Bronchial epithelial cell (primary cell): ENCODE measurements around the gene TMEM43. TPM values are rescaled to one million over a fixed set of nuclear protein-coding genes. Genes with fewer than 3 reads are reported as not detected.
A peak's percentile ranks its signal among the peaks of the same experiment; 100 is the strongest.

ENCODE experiments used
- DNase-seq: peaks from one replicate; pipeline ENCODE4 v3.0.0-alpha.2; 2010; ENCODE audit warnings: low read depth
- FAIRE-seq: peaks from 2 replicates; lab custom pipeline; 2011; peaks lifted over from hg19 to GRCh38; lab: Jason Lieb, UNC
- H3K27me3 ChIP-seq: 2 replicates; pipeline ENCODE4 v1.5.1; 2011; ENCODE audit warnings: low read length; ENCODE audit not compliant: control insufficient read depth, insufficient read depth
- H3K36me3 ChIP-seq: 2 replicates; pipeline ENCODE4 v1.5.1; 2011; ENCODE audit warnings: low read length; ENCODE audit not compliant: control insufficient read depth, insufficient read depth
- H3K4me3 ChIP-seq: 2 replicates; pipeline ENCODE4 v1.5.1; 2011; ENCODE audit warnings: mild to moderate bottlenecking, low read depth, low read length, control low read depth
- total RNA-seq: library from RNA; depleted of rRNA; stranded (reverse); fragments of >200 nt; gene quantifications from 2 replicates; pipeline ENCODE4 v1.2.1, GENCODE V29; 2014
- TF ChIP-seq, protein P1 (sequence below): IDR thresholded peaks from 2 replicates; pipeline ENCODE4 v1.5.1; 2011; ENCODE audit warnings: mild to moderate bottlenecking, moderate library complexity, low read length, control low read depth, inconsistent platforms; ENCODE audit not compliant: insufficient read depth, severe bottlenecking

TMEM43 gene
- total RNA-seq, 1 donor from 2014 or later = 88.5 TPM

DNA sequence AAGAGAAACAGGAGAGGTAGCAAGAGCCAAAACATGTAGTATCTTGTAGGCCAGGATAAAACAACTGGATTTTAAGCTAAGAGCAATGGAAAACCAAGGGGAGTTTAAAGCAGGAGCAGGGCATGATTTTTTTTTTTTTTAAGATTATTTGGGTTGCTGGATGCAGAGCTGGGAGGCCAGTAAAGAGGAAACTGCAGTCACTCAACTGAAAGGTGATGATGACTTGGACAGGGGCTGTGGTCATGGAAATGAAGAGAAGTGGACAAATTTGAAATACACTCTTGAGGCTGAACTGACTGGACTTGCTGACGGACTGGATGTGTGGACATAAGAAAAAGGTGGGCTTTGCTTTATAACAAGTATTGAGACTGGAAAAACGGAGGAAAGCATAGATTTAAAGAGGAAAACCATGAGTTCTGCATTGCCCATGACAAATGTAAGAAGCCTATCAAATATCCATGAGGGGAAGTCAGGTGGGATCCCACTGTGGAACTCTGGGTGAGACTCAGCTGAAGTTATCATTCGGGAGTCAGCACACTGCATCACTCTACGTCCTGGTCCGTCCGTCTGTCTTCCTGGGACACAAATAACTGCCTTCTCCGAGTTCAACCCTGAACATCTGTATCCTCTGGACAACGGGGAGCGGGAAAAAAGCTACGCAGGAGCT is 52.9 kb downstream of the TMEM43 start:
- DNase-seq (peak; percentile 24), FAIRE-seq (no peak)
- no peaks in the 10 kb centered on the region for H3K27me3 ChIP-seq
- TF ChIP-seq, protein P1, sequence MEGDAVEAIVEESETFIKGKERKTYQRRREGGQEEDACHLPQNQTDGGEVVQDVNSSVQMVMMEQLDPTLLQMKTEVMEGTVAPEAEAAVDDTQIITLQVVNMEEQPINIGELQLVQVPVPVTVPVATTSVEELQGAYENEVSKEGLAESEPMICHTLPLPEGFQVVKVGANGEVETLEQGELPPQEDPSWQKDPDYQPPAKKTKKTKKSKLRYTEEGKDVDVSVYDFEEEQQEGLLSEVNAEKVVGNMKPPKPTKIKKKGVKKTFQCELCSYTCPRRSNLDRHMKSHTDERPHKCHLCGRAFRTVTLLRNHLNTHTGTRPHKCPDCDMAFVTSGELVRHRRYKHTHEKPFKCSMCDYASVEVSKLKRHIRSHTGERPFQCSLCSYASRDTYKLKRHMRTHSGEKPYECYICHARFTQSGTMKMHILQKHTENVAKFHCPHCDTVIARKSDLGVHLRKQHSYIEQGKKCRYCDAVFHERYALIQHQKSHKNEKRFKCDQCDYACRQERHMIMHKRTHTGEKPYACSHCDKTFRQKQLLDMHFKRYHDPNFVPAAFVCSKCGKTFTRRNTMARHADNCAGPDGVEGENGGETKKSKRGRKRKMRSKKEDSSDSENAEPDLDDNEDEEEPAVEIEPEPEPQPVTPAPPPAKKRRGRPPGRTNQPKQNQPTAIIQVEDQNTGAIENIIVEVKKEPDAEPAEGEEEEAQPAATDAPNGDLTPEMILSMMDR = no peak
- peak overlapping the region; percentile 95 for H3K4me3 ChIP-seq
- peaks cover 3% of the 10 kb centered on the region for H3K36me3 ChIP-seq

DNA sequence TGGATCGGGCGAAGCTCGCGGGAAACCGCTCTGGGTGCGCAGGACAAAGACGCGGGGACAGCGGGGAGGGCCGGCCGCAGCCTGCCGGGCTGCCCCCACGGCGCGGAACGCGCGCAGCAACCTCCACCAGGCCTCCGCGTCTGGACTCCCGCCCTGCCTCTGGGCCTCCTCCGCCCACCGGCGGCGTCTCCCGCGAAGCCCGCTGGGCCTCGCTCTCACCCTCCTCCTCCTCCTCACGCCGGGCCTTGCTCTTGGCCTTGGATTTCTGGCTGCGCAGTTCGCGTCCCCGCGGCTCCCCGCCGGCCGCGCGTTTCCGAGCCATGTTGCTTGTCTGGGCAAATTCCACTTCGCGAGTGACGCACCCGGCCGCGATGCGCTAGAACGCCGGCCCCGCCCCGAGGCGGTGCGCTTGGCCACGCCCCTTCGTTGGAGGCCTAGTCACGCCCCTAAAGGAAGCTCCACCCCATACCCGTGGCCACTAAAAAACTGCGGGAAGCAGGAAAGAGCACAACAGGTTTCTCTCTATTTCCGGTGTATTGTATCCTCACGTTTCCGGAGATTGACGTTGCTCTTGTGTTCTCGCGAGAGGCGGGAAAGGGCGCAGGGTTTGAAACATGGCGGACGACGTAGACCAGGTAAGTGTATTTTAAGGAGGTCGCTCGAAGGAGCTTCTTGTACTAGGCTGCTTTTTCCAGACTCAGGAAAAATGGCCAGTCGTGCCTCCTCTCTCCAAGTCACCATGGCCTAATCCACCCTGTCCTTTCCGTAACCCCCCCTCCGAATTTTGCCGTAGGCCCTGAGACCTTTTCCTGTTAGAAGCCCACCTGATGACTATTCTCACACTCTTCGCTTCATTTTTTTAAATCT is 53.6 kb downstream of the TMEM43 start, which contains the start of the genes LSM3 and XPC:
TSS of gene LSM3 (plus strand) at position 571 of the 867 bp plus-strand sequence. CDS start at position 615, 44 bp downstream.
TSS of gene XPC (minus strand) at position 355 of the 867 bp plus-strand sequence. CDS start at position 322, 33 bp downstream.
- H3K4me3 ChIP-seq = peak within 1 kb of the TSS; percentile 95
- peak; percentile 62 for FAIRE-seq
- TF ChIP-seq, protein P1 = no peak

DNA sequence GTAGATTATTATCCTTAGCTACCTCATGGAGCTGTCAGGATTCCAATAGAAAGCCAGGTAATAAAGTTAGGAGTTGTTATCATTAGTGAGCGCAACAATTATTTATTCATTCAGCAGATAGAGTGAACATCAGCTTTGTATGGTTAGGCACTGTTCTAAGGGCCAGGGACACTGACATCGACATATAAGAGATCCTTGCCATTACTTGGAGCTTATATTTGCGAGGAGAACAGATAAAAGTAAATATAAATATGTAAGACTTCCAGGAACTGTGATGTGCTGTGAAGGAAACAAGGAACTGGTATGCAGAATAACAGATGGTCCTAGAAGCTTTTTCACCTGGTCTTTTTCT is 54.2 kb downstream of the TMEM43 start:
- FAIRE-seq = no peak
- no peak for DNase-seq
- Histone ChIP-seq H3K36me3 (peaks cover 2% of the 10 kb centered on the region), H3K4me3 (peak overlapping the region; percentile 95), H3K27me3 (no peaks in the 10 kb centered on the region)
- TF ChIP-seq, protein P1 = no peak

More for the DNA sequence above, 53.6 kb downstream of the TMEM43 start, which contains the start of the genes LSM3 and XPC:
- DNase-seq = peak; percentile 97
- Histone ChIP-seq H3K27me3 (no peaks in the 10 kb centered on the region), H3K36me3 (no peaks in the 10 kb centered on the region)

DNA sequence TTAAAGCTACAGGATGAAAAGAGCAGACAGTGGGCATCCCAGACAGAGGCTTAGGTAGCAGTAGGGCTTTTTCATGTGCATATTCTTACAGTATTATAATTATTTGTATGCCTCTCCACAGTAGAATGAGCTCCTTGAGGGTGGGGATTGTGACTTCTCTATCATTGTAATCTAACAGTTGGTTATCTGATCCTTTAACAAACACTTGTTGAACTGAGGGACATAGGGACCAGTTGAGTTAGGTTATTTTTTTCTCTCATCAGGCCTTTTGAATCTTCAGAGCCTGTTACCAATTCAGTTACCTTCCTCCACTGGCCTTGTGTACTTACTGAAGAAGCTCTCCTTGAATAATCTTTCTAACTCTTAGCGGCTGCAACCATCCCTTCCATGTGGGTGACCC is 54.9 kb downstream of the TMEM43 start:
- no peaks in the 10 kb centered on the region for H3K27me3 ChIP-seq
- DNase-seq (no peak), FAIRE-seq (no peak)
- TF ChIP-seq, protein P1 = no peak
- no peak overlapping the region for H3K4me3 ChIP-seq
- peaks cover 2% of the 10 kb centered on the region for H3K36me3 ChIP-seq

DNA sequence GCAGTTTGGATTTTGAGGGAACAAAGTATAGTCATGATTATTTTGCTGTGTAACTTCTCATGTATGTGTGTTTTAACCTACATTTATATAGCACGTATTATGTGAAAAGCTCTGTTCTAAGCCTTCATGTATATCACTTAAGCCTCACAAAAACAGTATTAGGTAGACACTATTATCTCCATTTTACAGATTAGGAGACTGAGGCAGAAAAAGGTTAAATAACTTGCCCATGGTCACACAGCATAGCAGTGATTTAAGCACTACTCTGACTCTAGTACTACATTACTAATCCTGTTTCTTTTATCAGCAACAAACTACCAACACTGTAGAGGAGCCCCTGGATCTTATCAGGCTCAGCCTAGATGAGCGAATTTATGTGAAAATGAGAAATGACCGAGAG is 56.4 kb downstream of the TMEM43 start:
- FAIRE-seq = no peak

More for the DNA sequence above, 56.4 kb downstream of the TMEM43 start:
- Histone ChIP-seq H3K36me3 (peaks cover 2% of the 10 kb centered on the region), H3K27me3 (no peaks in the 10 kb centered on the region), H3K4me3 (no peak overlapping the region)
- DNase-seq = no peak
- TF ChIP-seq, protein P1 = no peak
